ENCODE data around the gene SNX5. TPM values are rescaled to one million over a fixed set of nuclear protein-coding genes. Genes with fewer than 3 reads are reported as not detected.

Gene SNX5
- total and polyA plus RNA-seq, 2 of the 8 experiments (the other 6 are each of a cell fraction or from before 2014, with no cell fraction given): 155 to 194 TPM

DNA sequence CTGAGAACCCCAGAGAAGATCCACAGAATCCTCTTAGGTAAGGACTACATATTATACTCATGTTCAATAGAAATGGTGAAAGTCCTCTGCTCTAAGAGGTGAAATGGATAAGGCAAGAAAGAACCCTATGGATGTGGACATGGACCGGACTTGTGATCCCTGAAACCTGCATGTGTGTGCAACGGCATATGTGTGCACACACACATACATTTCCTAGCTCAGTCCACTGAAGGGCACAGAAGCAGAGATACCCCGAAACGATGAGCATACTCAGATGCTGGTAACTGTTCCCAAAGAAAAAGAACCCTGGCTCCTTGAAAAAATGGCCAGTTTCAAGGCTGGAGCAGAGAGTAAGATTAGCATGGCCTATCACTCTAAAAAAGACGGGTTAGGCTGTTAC is 22.6 kb downstream of the SNX5 start:
- Histone ChIP-seq H3K4me3 (ENCODE audit: extremely low read depth in 1 of 4, insufficient read depth in 2 of 4, low read depth in 3 of 4, low read length in 4 of 4) (no peak overlapping the region), H3K4ac (replicated peaks; ENCODE audit: insufficient read length, low read depth, low read length) (no peak overlapping the region), H2AFZ (ENCODE audit: low read length) (no peak overlapping the region), H3K56ac (replicated peaks; ENCODE audit: insufficient read length, low read depth, low read length) (no peak overlapping the region), H2AK5ac (ENCODE audit: low read depth, low read length) (no peak overlapping the region), H3K27ac (ENCODE audit: low read depth, low read length) (no peak overlapping the region), H2BK15ac (ENCODE audit: low read length) (no peak overlapping the region), H3K18ac (ENCODE audit: extremely low read depth, low read length) (no peak overlapping the region), H3K9me3 (ENCODE audit: insufficient read depth in 2 of 2, low read depth in 1 of 2, low read length in 1 of 2) (no peaks in the 10 kb centered on the region), H3K4me1 (replicated peaks in 1 of 4; ENCODE audit: control insufficient read depth in 3 of 4, insufficient read depth in 4 of 4, low read length in 3 of 4) (no peaks in the 10 kb centered on the region), H2BK5ac (ENCODE audit: low read depth, low read length) (no peak overlapping the region), H2BK12ac (ENCODE audit: low read depth, low read length) (no peak overlapping the region), H3K23me2 (ENCODE audit: low read depth, low read length) (no peaks in the 10 kb centered on the region), H3K79me1 (ENCODE audit: low read depth, low read length) (no peaks in the 10 kb centered on the region; the same call in 1 of the 2 replicates), H4K5ac (ENCODE audit: insufficient read length, low read depth, low read length) (no peak overlapping the region), H2BK120ac (replicated peaks; ENCODE audit: low read depth, low read length) (no peak overlapping the region), H3K9ac (replicated peaks in 1 of 4; ENCODE audit: extremely low read depth in 1 of 4, low read depth in 3 of 4, low read length in 3 of 4) (no peak overlapping the region), H2BK20ac (ENCODE audit: low read length) (no peak overlapping the region), H4K8ac (ENCODE audit: extremely low read depth, insufficient read depth, low read length) (no peak overlapping the region), H3K23ac (ENCODE audit: insufficient read length) (no peak overlapping the region), H3K14ac (ENCODE audit: insufficient read length) (no peak overlapping the region), H4K20me1 (replicated peaks in 1 of 2; ENCODE audit: control insufficient read depth in 1 of 2, insufficient read depth in 2 of 2, low read length in 2 of 2) (peaks cover 7 to 35% of the 10 kb centered on the region in 2 experiments), H4K91ac (replicated peaks; ENCODE audit: insufficient read length, low read length) (no peak overlapping the region), H3K4me2 (ENCODE audit: insufficient read depth in 1 of 2, low read depth in 2 of 2, low read length in 2 of 2) (no peak overlapping the region), H3K79me2 (ENCODE audit: control insufficient read depth in 1 of 2, insufficient read depth in 2 of 2, low read length in 2 of 2) (peaks cover 0 to 52% of the 10 kb centered on the region in 2 experiments; a peak in 3 of 4 replicates), H3K27me3 (replicated peaks in 1 of 4; ENCODE audit: control insufficient read depth in 3 of 4, extremely low read depth in 1 of 4, insufficient read depth in 3 of 4, low read length in 3 of 4) (no peaks in the 10 kb centered on the region), H3K36me3 (ENCODE audit: control insufficient read depth in 2 of 4, insufficient read depth in 4 of 4, low read length in 3 of 4) (peaks cover 63 to 99% (median 92%) of the 10 kb centered on the region in 4 experiments)
- WGBS, 2 experiments (ENCODE audit: extremely low coverage in 1 of 2, insufficient coverage in 1 of 2, insufficient read length in 1 of 2, insufficient replicate concordance in 2 of 2, low coverage in 1 of 2, low lambda C conversion rate in 2 of 2, missing lambda C conversion rate in 1 of 2): 96% methylated on average over 5 of the region's 5 CpGs; no CpG with 5 or more reads in 1 of the 2 experiments
- FAIRE-seq (no peak), DNase-seq (ENCODE audit: low read depth in 1 of 2, low spot score in 2 of 2) (no peak)
- POLR2A ChIA-PET (ENCODE audit: partially characterized antibody): interaction anchor here (0.5 to 7.3 kb wide), 6 partner anchors 9 to 179 kb away, joined by 3 to 65 read pairs (median 3); partner anchors contain the start of gene MGME1
- peak in 1 of 2 experiments; percentile 23; a peak in 1 of 3 replicates for TF ChIP-seq POLR2A (IDR thresholded peaks at IDR 0.05; ENCODE audit: control extremely low read depth in 1 of 2, low read depth in 2 of 2, low read length in 2 of 2)
- TF ChIP-seq, protein P1, sequence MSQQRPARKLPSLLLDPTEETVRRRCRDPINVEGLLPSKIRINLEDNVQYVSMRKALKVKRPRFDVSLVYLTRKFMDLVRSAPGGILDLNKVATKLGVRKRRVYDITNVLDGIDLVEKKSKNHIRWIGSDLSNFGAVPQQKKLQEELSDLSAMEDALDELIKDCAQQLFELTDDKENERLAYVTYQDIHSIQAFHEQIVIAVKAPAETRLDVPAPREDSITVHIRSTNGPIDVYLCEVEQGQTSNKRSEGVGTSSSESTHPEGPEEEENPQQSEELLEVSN (IDR thresholded peaks at IDR 0.05): no peak
- CTCF ChIA-PET (ENCODE audit: partially characterized antibody): interaction anchor here (4.5 kb wide), 1 partner anchor 8 kb away, joined by 25 read pairs; no protein-coding TSS in a partner anchor
